Activated CD8-positive, alpha-beta memory T cell treated with anti-CD3 and anti-CD28 coated beads for 24 hours (primary cell): Measurements from ENCODE around the gene COL7A1.
"Not testable (repeated sequence)": the region's sequence is repeated elsewhere in the genome, so short reads cannot be mapped to it uniquely, and the experiment has no call there.

ENCODE experiments used
- DNase-seq: peaks from one replicate; pipeline ENCODE4 v3.0.0-alpha.2; 2020

The COL7A1 gene

GRCh38 chr3:48560648-48561018 is 34.5 kb downstream of the COL7A1 start:
- DNase-seq: no peak

- no peak for DNase-seq
These were observed 36.5 kb downstream of the COL7A1 start for GRCh38 chr3:48558493-48559134.

- peak; percentile 100 for DNase-seq
These were observed 38.1 kb downstream of the COL7A1 start, which contains the start of gene PFKFB4 for GRCh38 chr3:48556796-48557626. Gene PFKFB4 (minus strand): TSS chr3:48556803. CDS start chr3:48556777, 26 bp downstream.

GRCh38 chr3:48555949-48556795 is 39.0 kb downstream of the COL7A1 start:
- no peak for DNase-seq

GRCh38 chr3:48555231-48555948 is 39.7 kb downstream of the COL7A1 start:
- DNase-seq: no peak

- DNase-seq: no peak
These were observed 41.0 kb downstream of the COL7A1 start for GRCh38 chr3:48553886-48554845.

GRCh38 chr3:48553361-48553760 is 41.8 kb downstream of the COL7A1 start:
- no peak for DNase-seq

- no peak for DNase-seq
These were observed 42.8 kb downstream of the COL7A1 start for GRCh38 chr3:48552111-48552951.

- not testable (repeated sequence) for DNase-seq
These were observed 43.5 kb downstream of the COL7A1 start for GRCh38 chr3:48551651-48552050.

- peak; percentile 95 for DNase-seq
These were observed 46.1 kb downstream of the COL7A1 start for GRCh38 chr3:48548729-48549705.

GRCh38 chr3:48548126-48548525 is 47.0 kb downstream of the COL7A1 start:
- no peak for DNase-seq

- no peak for DNase-seq
These were observed 48.8 kb downstream of the COL7A1 start for GRCh38 chr3:48546203-48546829.

- DNase-seq: no peak
These were observed 51.0 kb downstream of the COL7A1 start for GRCh38 chr3:48544141-48544540.

- DNase-seq: no peak
These were observed 51.8 kb downstream of the COL7A1 start for GRCh38 chr3:48543271-48543866.

- no peak for DNase-seq
These were observed 56.7 kb downstream of the COL7A1 start for GRCh38 chr3:48538451-48538850.

- no peak for DNase-seq
These were observed 58.3 kb downstream of the COL7A1 start for GRCh38 chr3:48536785-48537184.

GRCh38 chr3:48536116-48536515 is 59.0 kb downstream of the COL7A1 start:
- no peak for DNase-seq

- no peak for DNase-seq
These were observed 59.6 kb downstream of the COL7A1 start for GRCh38 chr3:48535578-48535977.
